Neural cell (in vitro differentiated cells): ENCODE results near the gene ANKRD13A. TPM values are rescaled to one million over a fixed set of nuclear protein-coding genes. Genes with fewer than 3 reads are reported as not detected.

ENCODE experiments used
- H2AFZ ChIP-seq: fragments of 200-600, 300-800 bp; sonication (generic), shearing (Covaris generic); 2 replicates; pipeline ENCODE4 v1.6.0; 2014; ENCODE audit warnings: low read depth, mild to moderate bottlenecking, antibody characterized with exemption, low read length, moderate library complexity
- H3F3A ChIP-seq: fragments of 200-600 bp; shearing (Covaris generic); 2 replicates; pipeline ENCODE4 v1.6.1; 2016; ENCODE audit warnings: mild to moderate bottlenecking, moderate library complexity, mixed read lengths, antibody characterized with exemption, low read length; ENCODE audit not compliant: insufficient read depth, poor library complexity, severe bottlenecking
- H3K27ac ChIP-seq: fragments of 200-600, 300-800 bp; sonication (generic), shearing (Covaris generic); 2 replicates; pipeline ENCODE4 v1.5.1; 2014; ENCODE audit warnings: mild to moderate bottlenecking, low read length, moderate library complexity
- H3K27me3 ChIP-seq: fragments of 300-800, 200-600 bp; sonication (generic), shearing (Covaris generic); 2 replicates; pipeline ENCODE4 v1.6.0; 2014; ENCODE audit warnings: mild to moderate bottlenecking, low read depth, low read length, moderate library complexity; ENCODE audit not compliant: insufficient read depth
- H3K36me3 ChIP-seq: fragments of 300-800, 200-600 bp; sonication (generic), shearing (Covaris generic); 2 replicates; pipeline ENCODE4 v1.5.1; 2014; ENCODE audit warnings: mild to moderate bottlenecking, antibody characterized with exemption, low read length, moderate library complexity; ENCODE audit not compliant: insufficient read depth
- H3K4me2 ChIP-seq: fragments of 300-800, 200-600 bp; sonication (generic), shearing (Covaris generic); 2 replicates; pipeline ENCODE4 v1.6.0; 2014; ENCODE audit warnings: mild to moderate bottlenecking, low read length
- H3K4me3 ChIP-seq: fragments of 300-800, 200-600 bp; sonication (generic), shearing (Covaris generic); 2 replicates; pipeline ENCODE4 v1.5.1; 2014; ENCODE audit warnings: mild to moderate bottlenecking, low read length, moderate library complexity
- H3K79me2 ChIP-seq: fragments of 200-600 bp; shearing (Covaris generic); replicated peaks from 2 replicates; pipeline ENCODE4 v1.6.0; 2014; ENCODE audit warnings: mild to moderate bottlenecking, low read length, moderate library complexity; ENCODE audit not compliant: insufficient read depth
- H3K9ac ChIP-seq: fragments of 300-800, 200-600 bp; sonication (generic), shearing (Covaris generic); 2 replicates; pipeline ENCODE4 v1.6.1; 2016; ENCODE audit warnings: mild to moderate bottlenecking, low read length, mixed read lengths
- H3K9me2 ChIP-seq: fragments of 200-600 bp; shearing (Covaris generic); 2 replicates; pipeline ENCODE4 v1.6.1; 2016; ENCODE audit warnings: mild to moderate bottlenecking, low read length, mixed read lengths; ENCODE audit not compliant: insufficient read depth
- H3K9me3 ChIP-seq: fragments of 200-600, 300-800 bp; sonication (generic), shearing (Covaris generic); 2 replicates; pipeline ENCODE4 v1.6.1; 2016; ENCODE audit warnings: mild to moderate bottlenecking, mixed run types, low read length, moderate library complexity, mixed read lengths
- H4K20me1 ChIP-seq: fragments of 200-600 bp; shearing (Covaris generic); 2 replicates; pipeline ENCODE4 v1.6.1; 2016; ENCODE audit warnings: mild to moderate bottlenecking, mixed run types; ENCODE audit not compliant: insufficient read depth
- EP300 ChIP-seq: fragments of 450-650 bp; conservative IDR thresholded peaks from 2 replicates; pipeline ENCODE4 v1.6.1; 2014; ENCODE audit warnings: antibody characterized with exemption, mild to moderate bottlenecking, moderate library complexity; ENCODE audit not compliant: poor library complexity, severe bottlenecking
- EZH2 ChIP-seq: fragments of 200-600, 300-800 bp; shearing (Covaris generic), sonication (generic); IDR thresholded peaks from 2 replicates; pipeline ENCODE4 v1.6.1; 2014; ENCODE audit warnings: antibody characterized with exemption, low read length, borderline replicate concordance, mild to moderate bottlenecking; ENCODE audit not compliant: insufficient read depth, poor library complexity, severe bottlenecking
- MXI1 ChIP-seq: fragments of 450-650 bp; conservative IDR thresholded peaks from 2 replicates; pipeline ENCODE4 v1.6.1; 2014; ENCODE audit warnings: antibody characterized with exemption, mild to moderate bottlenecking; ENCODE audit not compliant: poor library complexity, severe bottlenecking
- POLR2AphosphoS5 ChIP-seq: IDR thresholded peaks from 2 replicates; pipeline ENCODE4 v1.6.1; 2012
- RAD21 ChIP-seq: fragments of 450-650 bp; conservative IDR thresholded peaks from 2 replicates; pipeline ENCODE4 v1.6.1; 2014; ENCODE audit warnings: antibody characterized with exemption, mild to moderate bottlenecking, moderate library complexity
- SMC3 ChIP-seq: fragments of 450-650 bp; conservative IDR thresholded peaks from 2 replicates; pipeline ENCODE4 v1.6.1; 2014; ENCODE audit warnings: antibody characterized with exemption, mild to moderate bottlenecking, moderate library complexity; ENCODE audit not compliant: poor library complexity
- TAF1 ChIP-seq: IDR thresholded peaks from 2 replicates; pipeline ENCODE4 v1.6.1; 2012; ENCODE audit warnings: low read depth
- polyA plus RNA-seq: library from polyadenylated mRNA; depleted of rRNA; stranded (reverse); fragments of >200 nt; gene quantifications from 2 replicates; pipeline ENCODE4 v1.2.3, GENCODE V29; 2014
- TF ChIP-seq, protein P1 (sequence below): fragments of 450-650 bp; IDR thresholded peaks from 2 replicates; pipeline ENCODE4 v1.5.1; 2014; ENCODE audit warnings: antibody characterized with exemption, mild to moderate bottlenecking, moderate library complexity; ENCODE audit not compliant: poor library complexity, severe bottlenecking
- TF ChIP-seq, protein P2 (sequence below): IDR thresholded peaks from 2 replicates; pipeline ENCODE4 v1.6.1; 2012; ENCODE audit warnings: borderline replicate concordance

ANKRD13A gene
- polyA plus RNA-seq, 1 donor from 2014 or later: 89.2 TPM

DNA sequence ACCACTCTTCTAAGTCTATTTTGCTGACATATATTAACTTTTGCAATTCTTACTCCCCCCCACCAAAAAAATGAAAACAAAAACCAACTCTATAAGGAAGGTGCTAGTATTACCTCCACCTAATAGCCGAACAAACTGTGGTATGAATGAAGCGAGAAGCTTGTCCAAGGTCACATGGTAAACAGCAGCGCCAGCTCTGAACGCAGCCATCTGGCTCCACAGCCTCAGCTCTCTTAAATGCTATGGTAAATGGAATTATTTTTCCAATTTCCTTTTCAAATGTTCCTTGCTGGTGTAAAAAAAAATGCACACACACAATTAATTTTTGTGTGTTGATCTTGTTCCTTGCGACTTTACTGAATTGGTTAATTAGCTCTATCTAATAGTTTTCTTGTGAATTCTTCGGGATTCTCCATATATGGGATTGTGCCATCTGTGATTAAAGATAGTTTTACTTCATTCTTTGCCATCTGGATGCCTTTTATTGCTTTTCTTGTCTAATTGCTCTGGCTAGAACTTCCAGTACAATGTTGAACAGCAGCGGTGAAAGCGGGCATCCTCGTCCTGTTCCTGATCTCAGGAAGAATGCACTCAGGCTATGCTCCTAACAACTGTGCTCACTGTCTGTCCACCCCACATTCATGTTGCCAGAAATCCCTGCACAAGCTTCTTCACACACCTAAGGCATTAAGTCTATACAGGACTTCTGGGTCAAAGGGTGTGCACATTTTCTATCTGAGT lies 59.8 kb downstream of the ANKRD13A start:
- Histone ChIP-seq H3K9ac (no peak overlapping the region), H3K27me3 (no peaks in the 10 kb centered on the region), H3F3A (no peaks in the 10 kb centered on the region), H2AFZ (no peak overlapping the region), H3K27ac (no peak overlapping the region), H3K36me3 (no peaks in the 10 kb centered on the region), H4K20me1 (no peaks in the 10 kb centered on the region), H3K9me3 (no peaks in the 10 kb centered on the region), H3K4me2 (no peak overlapping the region), H3K9me2 (no peaks in the 10 kb centered on the region), H3K4me3 (no peak overlapping the region), H3K79me2 (no peaks in the 10 kb centered on the region)
- TF ChIP-seq TAF1 (no peak), EP300 (no peak), POLR2AphosphoS5 (no peak), SMC3 (no peak)
- TF ChIP-seq, protein P1, sequence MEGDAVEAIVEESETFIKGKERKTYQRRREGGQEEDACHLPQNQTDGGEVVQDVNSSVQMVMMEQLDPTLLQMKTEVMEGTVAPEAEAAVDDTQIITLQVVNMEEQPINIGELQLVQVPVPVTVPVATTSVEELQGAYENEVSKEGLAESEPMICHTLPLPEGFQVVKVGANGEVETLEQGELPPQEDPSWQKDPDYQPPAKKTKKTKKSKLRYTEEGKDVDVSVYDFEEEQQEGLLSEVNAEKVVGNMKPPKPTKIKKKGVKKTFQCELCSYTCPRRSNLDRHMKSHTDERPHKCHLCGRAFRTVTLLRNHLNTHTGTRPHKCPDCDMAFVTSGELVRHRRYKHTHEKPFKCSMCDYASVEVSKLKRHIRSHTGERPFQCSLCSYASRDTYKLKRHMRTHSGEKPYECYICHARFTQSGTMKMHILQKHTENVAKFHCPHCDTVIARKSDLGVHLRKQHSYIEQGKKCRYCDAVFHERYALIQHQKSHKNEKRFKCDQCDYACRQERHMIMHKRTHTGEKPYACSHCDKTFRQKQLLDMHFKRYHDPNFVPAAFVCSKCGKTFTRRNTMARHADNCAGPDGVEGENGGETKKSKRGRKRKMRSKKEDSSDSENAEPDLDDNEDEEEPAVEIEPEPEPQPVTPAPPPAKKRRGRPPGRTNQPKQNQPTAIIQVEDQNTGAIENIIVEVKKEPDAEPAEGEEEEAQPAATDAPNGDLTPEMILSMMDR: no peak

DNA sequence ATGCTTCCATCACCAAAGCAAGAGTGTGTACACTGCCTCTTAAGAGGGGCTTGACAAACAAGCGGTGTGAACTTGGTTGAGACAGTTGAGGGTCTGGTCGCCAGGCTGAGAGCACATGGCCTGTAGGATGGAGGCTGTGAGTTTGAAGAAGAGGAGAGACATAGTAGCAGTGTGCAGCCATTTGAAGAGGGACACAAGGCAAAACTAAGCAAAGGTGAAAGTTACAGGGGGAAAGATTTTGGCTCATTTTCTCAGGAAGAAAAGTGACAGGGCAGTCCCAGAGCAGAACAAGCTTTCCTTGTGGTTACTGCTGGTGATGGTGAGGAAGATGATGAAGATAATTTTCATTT lies 60.4 kb downstream of the ANKRD13A start:
- Histone ChIP-seq H3K79me2 (no peaks in the 10 kb centered on the region), H4K20me1 (no peaks in the 10 kb centered on the region), H3F3A (no peaks in the 10 kb centered on the region), H3K36me3 (no peaks in the 10 kb centered on the region), H3K27me3 (no peaks in the 10 kb centered on the region), H3K9ac (no peak overlapping the region), H3K9me2 (no peaks in the 10 kb centered on the region), H3K27ac (no peak overlapping the region), H2AFZ (no peak overlapping the region), H3K4me2 (no peak overlapping the region), H3K4me3 (no peak overlapping the region), H3K9me3 (no peaks in the 10 kb centered on the region)
- TF ChIP-seq TAF1: no peak
- TF ChIP-seq RAD21: no peak
- TF ChIP-seq SMC3: no peak
- TF ChIP-seq EZH2: no peak
- TF ChIP-seq POLR2AphosphoS5: no peak
- TF ChIP-seq, protein P1: no peak
- TF ChIP-seq, protein P2, sequence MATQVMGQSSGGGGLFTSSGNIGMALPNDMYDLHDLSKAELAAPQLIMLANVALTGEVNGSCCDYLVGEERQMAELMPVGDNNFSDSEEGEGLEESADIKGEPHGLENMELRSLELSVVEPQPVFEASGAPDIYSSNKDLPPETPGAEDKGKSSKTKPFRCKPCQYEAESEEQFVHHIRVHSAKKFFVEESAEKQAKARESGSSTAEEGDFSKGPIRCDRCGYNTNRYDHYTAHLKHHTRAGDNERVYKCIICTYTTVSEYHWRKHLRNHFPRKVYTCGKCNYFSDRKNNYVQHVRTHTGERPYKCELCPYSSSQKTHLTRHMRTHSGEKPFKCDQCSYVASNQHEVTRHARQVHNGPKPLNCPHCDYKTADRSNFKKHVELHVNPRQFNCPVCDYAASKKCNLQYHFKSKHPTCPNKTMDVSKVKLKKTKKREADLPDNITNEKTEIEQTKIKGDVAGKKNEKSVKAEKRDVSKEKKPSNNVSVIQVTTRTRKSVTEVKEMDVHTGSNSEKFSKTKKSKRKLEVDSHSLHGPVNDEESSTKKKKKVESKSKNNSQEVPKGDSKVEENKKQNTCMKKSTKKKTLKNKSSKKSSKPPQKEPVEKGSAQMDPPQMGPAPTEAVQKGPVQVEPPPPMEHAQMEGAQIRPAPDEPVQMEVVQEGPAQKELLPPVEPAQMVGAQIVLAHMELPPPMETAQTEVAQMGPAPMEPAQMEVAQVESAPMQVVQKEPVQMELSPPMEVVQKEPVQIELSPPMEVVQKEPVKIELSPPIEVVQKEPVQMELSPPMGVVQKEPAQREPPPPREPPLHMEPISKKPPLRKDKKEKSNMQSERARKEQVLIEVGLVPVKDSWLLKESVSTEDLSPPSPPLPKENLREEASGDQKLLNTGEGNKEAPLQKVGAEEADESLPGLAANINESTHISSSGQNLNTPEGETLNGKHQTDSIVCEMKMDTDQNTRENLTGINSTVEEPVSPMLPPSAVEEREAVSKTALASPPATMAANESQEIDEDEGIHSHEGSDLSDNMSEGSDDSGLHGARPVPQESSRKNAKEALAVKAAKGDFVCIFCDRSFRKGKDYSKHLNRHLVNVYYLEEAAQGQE: no peak
- no peak for TF ChIP-seq EP300
- no peak for TF ChIP-seq MXI1
